Medulla oblongata (tissue), 1 donor: ENCODE data around the gene TENM4.

ENCODE experiments used
- DNase-seq: peaks from one replicate; pipeline ENCODE4 v3.0.0-alpha.2; 2015; ENCODE audit errors: extremely low spot score

TENM4 gene

DNA sequence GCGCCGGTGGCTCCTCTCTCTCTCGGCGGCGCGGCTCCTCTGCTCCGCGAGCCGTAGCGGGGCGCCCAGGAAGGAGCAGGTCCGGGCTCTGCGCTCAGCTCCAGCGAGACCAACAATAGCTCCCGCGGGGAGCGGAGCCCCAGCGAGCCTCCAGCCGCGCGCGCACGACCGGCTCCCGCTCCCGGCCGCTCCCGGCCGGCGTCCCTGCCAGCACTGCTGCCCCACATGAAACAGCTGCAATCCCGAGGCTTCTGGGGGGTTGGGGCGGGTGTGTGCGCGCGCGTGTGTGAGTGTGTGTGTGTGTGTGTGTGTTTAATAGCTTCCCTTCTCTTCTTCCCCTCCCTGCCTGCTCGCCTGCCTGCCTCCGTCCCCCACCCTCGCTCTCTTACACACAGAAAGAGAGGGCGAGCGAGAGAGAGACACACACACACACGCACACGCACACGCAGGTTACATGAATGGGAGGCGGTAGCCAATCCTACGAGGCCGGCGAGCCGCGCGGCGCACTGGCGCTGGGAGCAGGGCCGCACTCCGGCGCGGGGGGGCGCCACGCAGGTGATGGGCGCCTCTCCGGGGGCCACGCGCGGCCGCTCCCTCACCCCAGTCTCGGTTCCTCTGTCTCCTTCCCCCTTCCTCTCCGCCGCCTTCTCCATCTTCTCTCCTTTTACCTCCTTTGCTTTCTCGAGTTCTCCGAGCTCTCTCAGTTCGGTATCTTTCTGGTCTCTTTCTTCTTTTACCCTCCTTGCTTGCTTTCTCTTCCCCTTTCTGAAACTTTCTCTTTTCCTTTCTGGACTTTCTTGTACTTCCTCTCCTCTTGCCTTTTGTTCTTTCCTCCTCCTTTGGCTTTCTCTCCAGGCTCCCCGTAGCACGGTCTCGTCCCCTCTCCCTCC, at the start of gene TENM4:
TSS of gene TENM4 (minus strand) at position 460 of the 890 bp plus-strand sequence. CDS start 371,086 bp downstream, outside the sequence.
- DNase-seq = peak; percentile 84

DNA sequence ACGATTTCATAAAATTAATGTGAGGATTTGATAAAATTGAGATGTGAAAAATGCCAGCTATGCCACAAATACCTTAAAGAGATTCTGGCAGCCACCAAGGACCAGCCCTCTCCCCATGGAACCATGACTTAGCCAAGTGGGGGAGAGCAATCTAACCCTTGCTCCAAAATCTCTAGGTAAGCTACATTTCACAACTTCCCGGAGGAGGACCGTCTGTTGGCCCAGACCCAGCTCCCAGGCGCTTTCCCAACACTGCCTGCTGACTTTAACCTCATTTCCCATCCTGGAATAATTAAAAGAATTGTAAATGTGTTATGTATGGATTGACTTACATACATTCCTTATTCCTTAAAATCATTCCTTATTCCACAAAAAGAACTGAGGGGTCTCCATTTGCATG, 47.5 kb upstream of the TENM4 start:
- no peak for DNase-seq

DNA sequence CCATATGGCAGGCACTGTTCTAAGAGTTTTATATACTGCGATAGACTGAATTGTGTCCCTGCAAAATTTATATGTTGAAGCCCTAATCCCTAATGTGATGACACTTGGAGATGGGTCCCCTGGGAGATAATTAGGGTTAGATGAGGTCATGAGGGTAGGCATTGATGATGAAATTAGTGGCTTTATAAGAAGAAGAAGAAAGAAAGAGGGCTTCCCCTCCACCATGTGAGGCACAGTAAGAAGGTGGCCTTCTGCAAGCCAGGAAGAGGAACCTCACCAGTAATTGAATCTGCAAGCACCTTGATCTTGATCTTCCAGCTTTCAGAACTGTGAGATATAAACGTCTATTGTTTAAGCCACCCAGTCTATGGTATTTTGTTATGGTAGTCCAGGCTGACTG, 46.6 kb upstream of the TENM4 start:
- DNase-seq = no peak

DNA sequence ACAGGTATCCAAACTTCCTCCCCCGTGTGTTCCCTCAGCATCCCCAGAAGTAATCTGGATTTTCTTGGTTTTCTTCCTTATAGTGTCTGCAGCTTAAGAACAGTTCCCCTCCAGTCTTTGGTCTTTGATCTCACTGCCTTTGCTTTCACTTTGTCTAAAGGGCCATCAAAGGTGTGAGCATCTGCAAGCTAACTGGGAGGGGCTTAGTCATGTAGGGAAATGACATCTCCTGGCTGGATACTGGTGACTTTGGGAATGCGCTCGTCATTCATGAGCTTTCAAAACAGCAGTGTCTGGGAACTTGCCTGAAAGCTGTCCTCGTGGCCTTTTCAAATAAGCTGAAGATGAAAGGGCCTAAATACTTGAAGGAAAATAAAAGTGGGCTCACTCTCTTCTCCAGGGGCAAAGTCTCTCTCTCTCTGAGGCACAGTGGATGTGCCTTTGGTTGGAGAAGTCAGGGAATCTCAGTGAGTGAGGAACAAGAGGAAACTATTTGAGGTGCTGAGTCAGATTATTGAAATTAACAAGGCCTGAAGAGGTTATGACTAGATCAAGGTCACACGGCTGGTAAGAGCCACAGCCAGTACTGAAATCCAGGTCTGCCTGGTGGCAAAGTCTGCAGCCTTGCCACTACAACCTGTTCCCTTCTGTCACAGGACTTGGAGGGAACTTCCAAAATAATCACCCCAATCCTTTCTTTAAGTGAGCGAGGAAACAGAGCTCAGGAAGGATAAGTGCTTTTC, 45.6 kb upstream of the TENM4 start:
- peak; percentile 8 for DNase-seq

DNA sequence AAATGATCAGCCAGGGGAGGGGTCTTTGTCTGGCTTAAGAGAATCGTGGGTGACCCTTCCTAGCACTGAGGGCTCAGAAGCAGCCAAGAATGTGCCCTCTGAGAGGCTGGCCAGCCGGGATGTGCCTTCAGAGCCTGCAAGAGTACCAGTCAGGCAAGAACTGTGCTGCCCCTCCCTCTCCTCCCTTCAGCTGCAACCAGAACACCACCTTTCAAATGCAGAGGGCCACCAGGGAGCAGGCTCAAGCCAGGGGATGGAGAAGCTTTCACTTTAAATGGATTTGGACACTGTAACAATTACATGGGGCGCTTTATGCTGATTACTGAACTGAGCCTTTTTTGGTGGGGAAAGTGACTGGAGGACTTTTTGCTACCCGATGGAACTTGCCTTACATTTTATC, 44.9 kb upstream of the TENM4 start:
- no peak for DNase-seq

DNA sequence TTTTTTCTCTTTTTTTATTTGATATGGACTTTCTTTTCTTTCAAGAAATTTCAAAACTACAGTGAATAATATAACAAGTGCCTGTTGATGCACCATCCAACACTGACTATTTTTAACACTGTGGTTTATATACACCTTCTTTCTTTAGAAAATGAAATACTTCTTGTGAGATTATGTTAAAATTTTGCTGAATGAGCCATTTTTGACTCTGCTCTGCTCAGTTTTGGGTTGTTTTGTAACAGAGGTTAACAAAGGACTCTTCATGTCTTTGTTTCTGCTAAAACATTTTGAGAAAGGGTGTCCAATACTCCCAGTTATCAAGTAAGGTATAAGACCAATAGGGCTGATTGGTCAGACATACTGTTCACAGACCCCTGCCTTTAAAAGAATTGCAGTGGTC, 44.0 kb upstream of the TENM4 start:
- DNase-seq = no peak

DNA sequence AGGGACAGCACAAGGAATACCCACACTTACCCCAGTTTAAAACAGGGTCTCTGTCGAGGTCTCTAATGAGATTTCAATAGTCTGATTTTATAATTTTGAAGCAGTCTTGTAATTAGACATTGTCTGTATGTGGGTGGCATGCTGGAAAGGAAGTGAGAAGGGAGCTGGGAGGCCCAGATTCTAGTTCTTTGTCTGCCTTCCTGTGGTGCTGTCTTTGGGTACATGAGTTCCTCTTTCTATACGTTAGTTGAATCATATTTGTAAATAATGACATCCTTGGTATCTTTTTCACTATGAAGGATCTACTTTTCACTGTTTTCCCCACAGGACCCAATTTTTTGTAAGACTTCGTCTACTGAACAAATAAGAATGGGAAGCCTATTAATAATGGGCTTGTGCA, 42.0 kb upstream of the TENM4 start:
- DNase-seq = peak; percentile 50

DNA sequence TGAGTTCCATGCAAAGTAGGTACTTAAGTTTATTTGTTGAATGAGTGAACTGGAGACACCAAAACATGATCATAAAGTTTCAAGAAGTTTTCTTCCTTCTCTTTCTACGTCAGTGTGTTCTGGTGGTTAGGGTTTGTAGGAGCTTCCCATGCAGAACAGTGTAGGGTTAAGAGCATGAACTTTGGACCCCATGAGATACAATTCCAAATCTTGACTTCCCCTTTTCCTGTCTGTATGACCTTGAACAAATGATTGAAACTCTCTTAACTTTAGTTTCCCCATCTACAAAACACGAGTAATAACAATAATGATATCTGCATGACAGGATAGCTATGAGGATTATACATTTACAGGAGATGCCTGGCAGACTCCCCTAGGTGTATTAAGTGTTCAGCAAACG, 41.0 kb upstream of the TENM4 start:
- DNase-seq = no peak

DNA sequence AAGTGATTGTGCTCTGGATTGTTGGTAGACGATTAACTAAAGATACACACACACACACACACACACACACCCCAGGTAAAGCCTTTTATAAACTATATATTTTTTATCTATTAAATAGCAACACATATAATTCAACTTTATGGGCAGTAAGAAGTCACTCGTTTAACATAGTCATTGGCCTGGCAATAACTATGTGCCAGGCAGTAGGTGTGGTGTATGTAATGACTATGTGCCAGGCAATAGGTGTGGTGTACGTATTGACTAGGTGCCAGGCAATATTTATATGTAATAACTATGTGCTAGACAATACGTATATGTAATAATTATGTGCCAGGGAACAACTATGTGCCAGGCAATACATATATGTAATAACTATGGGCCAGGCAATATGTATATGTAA, 40.0 kb upstream of the TENM4 start:
- DNase-seq = no peak

DNA sequence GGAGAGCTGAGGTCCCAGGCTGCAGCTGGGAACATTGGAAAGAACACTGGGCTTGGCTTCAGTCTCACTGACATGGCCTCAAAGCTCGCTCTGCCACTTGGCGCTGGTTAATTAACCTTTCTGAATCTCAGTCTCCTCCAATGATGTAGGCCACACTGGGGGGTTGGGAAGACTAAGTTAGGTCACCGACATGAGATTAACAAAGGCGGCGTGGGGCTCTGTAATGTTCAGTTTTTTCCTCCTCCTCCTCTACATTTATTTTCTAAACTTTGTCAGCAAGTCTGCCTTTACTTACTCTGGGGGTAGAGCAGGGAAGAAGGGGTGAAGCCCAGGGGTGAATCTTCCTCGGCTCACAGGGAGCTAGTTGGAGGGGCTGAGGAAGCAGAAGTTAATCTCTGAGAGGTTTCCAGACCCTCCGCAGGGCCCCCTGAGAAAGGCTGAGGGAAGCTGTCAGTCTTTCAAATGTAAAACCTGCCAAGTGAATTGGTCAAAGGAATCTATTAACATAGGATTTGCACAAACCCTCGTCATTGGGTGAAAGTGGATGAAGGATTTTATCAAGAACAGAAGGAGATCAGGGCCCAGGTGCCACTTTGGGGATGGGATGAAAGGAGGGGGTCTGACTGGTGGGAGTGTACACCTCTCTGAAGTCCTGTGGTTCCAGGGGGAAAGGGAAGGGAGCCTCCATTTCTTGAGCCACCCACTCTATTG, 32.1 kb upstream of the TENM4 start:
- DNase-seq = no peak

DNA sequence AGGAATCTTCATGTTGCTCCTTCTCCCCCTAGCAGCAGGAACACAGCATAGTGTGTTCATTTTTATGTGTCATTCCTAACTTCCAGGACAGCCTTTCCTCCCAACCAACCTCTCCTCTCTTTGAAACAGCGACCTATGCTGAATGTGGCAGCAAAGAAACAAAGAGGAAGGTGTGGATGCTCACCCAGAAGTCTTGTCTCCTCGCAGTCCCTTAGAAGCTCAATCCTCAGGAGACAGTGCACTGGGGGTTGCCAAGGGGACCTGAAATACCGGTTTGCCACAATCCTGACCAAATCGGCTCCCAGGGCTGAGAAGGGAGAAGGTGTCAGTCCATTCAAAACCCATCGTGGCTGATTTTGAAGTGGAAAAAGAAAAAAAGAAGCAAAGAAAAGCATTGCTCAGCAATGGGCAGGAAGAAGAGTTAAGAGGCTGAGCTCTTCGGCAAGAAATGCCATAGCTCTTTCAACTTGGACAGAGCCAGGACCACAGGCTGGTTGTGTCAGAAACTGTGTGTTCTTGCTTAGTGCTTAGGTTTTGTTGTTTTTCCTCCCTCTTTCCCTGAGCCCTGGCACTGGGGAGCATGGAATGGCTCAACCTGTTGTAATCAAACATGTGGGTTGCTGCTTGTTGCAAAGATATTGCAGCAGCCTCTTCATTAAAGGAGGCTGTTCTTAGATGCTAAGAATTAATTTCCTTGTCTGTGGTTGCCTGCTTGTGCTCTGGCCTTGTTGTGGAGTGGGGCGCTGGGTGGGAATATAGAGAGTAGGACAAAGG, 30.4 kb upstream of the TENM4 start:
- DNase-seq = no peak

DNA sequence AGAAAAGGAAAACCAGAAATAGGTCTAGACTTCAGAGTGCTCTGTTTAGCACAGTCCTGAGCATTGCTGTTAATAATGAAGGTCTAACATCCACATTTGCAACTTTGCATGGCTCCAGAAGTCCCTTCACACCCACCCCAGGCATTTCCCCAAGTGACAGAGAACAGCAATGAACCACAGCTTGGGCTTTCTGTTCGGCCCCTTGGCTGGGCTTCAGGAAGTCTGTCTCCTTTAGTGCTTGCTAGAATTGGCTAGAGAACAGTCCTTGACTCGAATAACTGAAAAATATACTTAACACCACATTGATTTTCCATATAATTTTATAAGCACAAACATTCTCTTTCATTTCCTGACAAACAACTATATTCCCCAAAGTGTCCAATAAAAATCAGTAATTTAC, 29.3 kb upstream of the TENM4 start:
- DNase-seq = no peak

DNA sequence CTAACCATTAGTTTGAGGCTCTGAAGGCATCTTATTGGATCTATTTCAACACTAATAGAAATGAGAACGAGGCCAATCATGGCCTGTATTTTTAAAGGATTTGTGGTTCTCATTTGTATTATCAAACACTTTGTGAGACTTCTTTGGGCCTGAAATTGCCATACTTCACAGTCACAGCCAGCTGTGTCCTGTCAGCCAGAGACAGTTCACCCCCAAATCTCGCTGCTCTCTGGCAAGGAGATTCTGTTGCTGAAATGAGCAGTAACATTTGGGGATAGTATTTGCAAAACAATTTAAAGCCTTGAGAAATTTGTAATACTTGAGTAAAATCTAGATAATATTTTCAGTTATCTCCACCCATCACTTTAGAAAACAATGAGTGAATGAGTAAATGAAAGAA, 26.9 kb upstream of the TENM4 start:
- DNase-seq = no peak

DNA sequence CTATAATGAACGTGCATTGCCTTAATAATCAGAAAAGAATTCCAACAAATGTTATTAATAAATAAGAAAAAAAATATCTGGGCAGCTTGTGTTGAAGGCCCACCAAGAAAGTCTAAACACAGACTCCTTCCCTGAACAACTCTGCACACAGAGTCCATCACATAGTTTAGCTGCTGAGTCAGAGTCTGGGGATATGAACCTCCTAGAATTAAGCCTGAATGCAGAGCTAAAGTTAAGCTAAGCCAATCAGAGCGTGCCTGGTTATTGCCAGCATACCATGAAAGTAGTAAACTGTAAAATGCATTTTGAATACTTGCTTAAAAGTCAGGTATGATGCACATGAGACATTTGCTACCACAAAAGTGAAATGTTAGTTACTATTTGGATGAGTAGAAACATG, 25.6 kb upstream of the TENM4 start:
- no peak for DNase-seq

DNA sequence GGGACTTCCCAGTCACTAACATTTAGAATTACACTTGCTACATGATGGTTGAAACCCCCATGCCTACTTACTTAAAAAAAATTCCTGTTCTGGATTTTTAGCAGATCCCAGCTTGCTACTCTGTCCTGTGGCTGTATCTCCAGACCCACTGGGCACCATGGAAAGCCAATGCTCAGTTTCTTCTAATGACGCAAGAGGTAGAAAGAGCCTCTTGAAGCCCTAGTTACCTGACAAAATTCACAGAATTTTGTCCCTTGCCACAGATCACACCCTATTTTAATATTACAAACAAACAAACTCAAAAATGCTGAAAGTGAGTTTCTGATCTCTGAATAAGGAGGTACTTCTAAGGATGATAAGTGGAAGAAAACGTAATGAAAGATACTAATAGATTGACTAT, 24.3 kb upstream of the TENM4 start:
- DNase-seq = no peak

DNA sequence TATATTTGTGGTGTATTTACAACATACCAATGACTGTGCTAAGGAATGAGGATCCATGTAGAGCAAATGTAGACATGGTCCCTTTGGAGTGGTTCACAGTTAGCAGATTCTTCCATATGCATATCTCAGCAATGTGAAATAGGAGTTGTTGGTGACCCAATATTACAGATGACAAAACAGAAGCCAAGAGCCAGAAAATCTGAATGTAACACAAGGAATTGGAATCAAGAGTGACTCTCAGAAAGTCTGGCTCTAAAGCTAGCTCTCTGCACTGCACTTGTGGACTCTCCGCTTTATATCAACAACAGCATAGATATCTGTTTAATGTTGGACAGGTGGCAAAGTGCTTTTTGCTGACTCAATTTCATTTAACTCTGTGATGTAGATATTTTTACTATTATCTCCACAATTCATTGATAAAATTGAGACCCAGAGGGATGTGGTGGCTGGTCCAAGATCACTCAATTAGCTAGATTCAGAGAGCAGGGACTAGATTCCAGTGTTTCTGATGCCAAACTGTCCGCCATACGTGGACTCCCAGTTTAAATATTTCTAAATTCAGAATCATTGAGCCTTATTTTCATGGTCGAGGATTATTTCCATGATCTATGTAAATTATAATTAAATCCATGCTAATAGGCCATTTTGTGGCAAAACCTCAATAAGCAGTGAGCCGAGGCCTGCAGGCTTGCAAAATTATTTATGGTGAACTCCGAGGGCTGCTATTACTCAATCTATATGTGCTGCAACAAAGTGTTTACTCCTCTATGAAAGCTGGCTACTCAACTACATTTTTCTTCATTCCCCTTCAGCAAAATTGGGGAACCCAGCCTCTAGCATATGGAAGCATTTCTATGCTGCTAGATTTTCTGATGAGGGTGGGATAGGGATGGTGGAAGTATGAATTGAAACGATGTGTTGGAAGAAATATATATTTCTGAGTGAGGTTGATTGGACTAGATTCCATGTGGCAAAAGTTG, 21.1 kb upstream of the TENM4 start:
- DNase-seq = no peak

DNA sequence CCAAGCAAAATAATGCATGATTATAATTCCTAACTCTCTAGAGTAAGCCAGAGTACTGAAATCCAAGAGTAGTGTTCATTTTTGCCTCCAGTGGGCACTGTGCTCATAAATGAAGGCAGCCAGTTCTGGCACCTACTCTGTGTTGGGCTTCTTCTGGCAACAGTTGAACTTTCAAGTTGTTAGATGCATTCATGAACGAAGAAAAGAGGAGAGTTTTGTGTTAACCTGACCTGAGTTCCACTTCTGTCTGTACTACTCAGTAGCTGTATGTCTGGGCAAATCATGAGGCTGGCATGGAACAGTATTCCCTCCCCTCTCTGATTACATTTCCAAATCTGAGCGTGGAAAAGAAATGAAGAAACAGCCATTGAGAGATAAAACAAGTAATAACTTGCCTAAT, 20.3 kb upstream of the TENM4 start:
- peak; percentile 61 for DNase-seq

DNA sequence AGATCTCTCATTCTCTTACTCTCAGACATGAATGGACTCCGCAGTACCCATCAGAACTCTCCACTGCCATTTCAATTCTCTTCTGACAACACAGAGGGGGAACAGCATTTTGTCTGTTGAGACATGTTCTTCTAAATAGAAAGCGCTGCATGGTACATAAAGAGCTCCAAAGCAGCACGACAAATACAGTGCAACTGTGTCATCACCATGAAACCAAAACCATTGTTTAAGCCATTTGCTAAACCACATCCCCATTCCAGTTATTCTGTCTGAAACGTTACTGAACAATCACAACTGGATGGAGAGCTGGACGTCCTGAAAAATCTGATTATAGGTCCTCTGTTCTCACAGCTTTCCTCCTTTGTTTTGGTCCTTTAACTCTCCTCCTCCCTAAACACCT, 17.9 kb upstream of the TENM4 start:
- peak; percentile 66 for DNase-seq

DNA sequence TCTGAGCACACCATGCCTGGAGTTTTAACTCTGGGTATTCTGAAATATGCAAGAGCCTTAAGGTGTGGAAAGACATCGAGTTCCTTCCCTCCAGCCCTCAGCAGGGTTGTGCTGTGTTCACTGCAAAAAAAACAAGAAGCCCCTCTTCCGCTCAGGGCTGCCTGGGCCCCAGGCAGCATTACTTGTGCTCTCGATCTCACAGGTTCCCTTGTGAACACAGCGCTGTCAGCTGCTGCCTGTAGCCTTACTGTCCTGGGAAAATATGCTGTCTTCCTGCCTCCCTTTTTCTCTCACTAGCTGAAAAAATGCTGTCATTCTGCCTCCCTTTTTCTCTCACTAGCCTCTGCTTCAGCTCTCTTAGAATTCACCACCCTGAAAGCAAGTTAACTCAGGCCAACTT, 15.7 kb upstream of the TENM4 start:
- no peak for DNase-seq

DNA sequence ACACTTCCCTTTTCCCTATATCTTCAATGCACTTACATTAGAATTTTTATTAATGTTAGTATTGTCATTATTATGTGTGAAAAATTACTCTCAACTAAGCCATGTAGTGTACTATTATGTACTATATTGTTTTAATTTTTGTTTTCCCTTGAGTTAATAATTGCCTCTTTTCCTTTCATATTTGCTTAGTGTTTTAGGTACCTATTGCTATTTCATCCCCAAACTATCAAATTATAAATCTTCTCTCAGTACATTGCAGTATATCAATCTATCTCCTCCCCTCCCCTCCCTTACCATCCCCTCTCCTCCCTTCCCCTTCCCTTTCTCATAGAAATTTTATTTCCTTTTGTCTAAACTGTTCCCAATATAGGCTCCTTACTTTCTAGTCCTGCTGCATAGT, 12.8 kb upstream of the TENM4 start:
- DNase-seq = no peak

DNA sequence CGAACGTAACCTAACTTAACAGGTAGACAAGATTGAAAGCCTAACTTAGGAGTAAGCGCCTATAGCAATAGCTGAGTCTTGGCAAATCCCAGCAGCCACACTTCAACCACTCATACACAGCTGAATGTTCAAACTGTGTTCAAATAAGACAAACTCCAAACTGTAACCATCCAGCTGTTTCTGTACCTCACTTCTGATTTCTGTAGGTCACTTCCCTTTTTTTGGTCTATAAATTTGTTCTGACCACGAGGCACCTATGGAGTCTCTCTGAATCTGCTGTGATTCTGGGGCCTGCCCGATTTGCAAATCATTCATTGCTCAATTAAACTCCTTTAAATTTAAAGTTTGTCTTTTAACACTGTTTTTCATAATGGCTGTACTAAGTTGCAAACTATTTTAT, 8.2 kb upstream of the TENM4 start:
- no peak for DNase-seq
